Measurements from ENCODE around the gene CALHM3.

Gene CALHM3

GRCh38 chr10:103441206-103441605 lies 37.8 kb downstream of the CALHM3 start:
- in situ Hi-C loops (cut with HindIII; ENCODE audit: low pct_ligation_motif_present, low pct_unique_long_range_greater_than_20kb, low sequenced_read_pairs): no loop called here
- DNase-seq: no peak

- in situ Hi-C loops (cut with HindIII; ENCODE audit: low pct_ligation_motif_present, low pct_unique_long_range_greater_than_20kb, low sequenced_read_pairs): no loop called here
- no peak for DNase-seq
Observed at GRCh38 chr10:103440416-103440815, 38.6 kb downstream of the CALHM3 start.

- in situ Hi-C loops (cut with HindIII; ENCODE audit: low pct_ligation_motif_present, low pct_unique_long_range_greater_than_20kb, low sequenced_read_pairs): no loop called here
Observed at GRCh38 chr10:103439776-103440175, 39.3 kb downstream of the CALHM3 start.

GRCh38 chr10:103433858-103434257 lies 45.2 kb downstream of the CALHM3 start:
- in situ Hi-C loops (cut with HindIII; ENCODE audit: low pct_ligation_motif_present, low pct_unique_long_range_greater_than_20kb, low sequenced_read_pairs): no loop called here
- DNase-seq: no peak

More at GRCh38 chr10:103439776-103440175, 39.3 kb downstream of the CALHM3 start:
- no peak for DNase-seq

GRCh38 chr10:103431902-103432301 lies 47.1 kb downstream of the CALHM3 start:
- DNase-seq: no peak
- in situ Hi-C loops (cut with HindIII; ENCODE audit: low pct_ligation_motif_present, low pct_unique_long_range_greater_than_20kb, low sequenced_read_pairs): no loop called here

GRCh38 chr10:103429647-103430046 lies 49.4 kb downstream of the CALHM3 start:
- DNase-seq: no peak
- in situ Hi-C loops (cut with HindIII; ENCODE audit: low pct_ligation_motif_present, low pct_unique_long_range_greater_than_20kb, low sequenced_read_pairs): no loop called here

- DNase-seq: no peak
- in situ Hi-C loops (cut with HindIII; ENCODE audit: low pct_ligation_motif_present, low pct_unique_long_range_greater_than_20kb, low sequenced_read_pairs): no loop called here
Observed at GRCh38 chr10:103428989-103429643, 49.9 kb downstream of the CALHM3 start.

GRCh38 chr10:103427866-103428265 lies 51.2 kb downstream of the CALHM3 start:
- DNase-seq: no peak

GRCh38 chr10:103423748-103424147 lies 55.3 kb downstream of the CALHM3 start:
- in situ Hi-C loops (cut with HindIII; ENCODE audit: low pct_ligation_motif_present, low pct_unique_long_range_greater_than_20kb, low sequenced_read_pairs): no loop called here
- DNase-seq: no peak

More at GRCh38 chr10:103427866-103428265, 51.2 kb downstream of the CALHM3 start:
- in situ Hi-C loops (cut with HindIII; ENCODE audit: low pct_ligation_motif_present, low pct_unique_long_range_greater_than_20kb, low sequenced_read_pairs): no loop called here
